IPS-20b (cell line): ENCODE data around the gene ZNF587.
"Not testable (repeated sequence)": the region's sequence is repeated elsewhere in the genome, so short reads cannot be mapped to it uniquely, and the experiment has no call there.

Experiments used
- H3K27ac ChIP-seq: one replicate; pipeline ENCODE4 v1.5.1; 2013; ENCODE audit warnings: low read length
- H3K27me3 ChIP-seq: 2 replicates; pipeline ENCODE4 v1.6.1; 2013; ENCODE audit warnings: mild to moderate bottlenecking, low read length, inconsistent platforms; ENCODE audit not compliant: insufficient read depth
- H3K36me3 ChIP-seq: 2 replicates; pipeline ENCODE4 v1.6.1; 2013; ENCODE audit warnings: low read depth, mild to moderate bottlenecking, inconsistent platforms, low read length, moderate library complexity; ENCODE audit not compliant: insufficient read depth
- H3K4me1 ChIP-seq: 2 replicates; pipeline ENCODE4 v1.6.1; 2013; ENCODE audit warnings: mild to moderate bottlenecking, control low read depth, inconsistent platforms, low read length, moderate library complexity; ENCODE audit not compliant: insufficient read depth
- H3K4me3 ChIP-seq: 2 replicates; pipeline ENCODE4 v1.5.1; 2013; ENCODE audit warnings: mild to moderate bottlenecking, low read length, inconsistent platforms
- H3K9ac ChIP-seq: 2 replicates; pipeline ENCODE4 v1.6.1; 2013; ENCODE audit warnings: low read depth, mild to moderate bottlenecking, inconsistent platforms, low read length, moderate library complexity
- H3K9me3 ChIP-seq: 2 replicates; pipeline ENCODE4 v1.6.1; 2013; ENCODE audit warnings: mild to moderate bottlenecking, low read depth, low read length, inconsistent platforms; ENCODE audit not compliant: insufficient read depth

ZNF587 gene

GRCh38 chr19:57849666-57850473 lies at the start of gene ZNF587:
ZNF587 (plus strand) TSS chr19:57849859; CDS start chr19:57850039, 180 bp downstream.
- Histone ChIP-seq H3K9ac (peak within 1 kb of the TSS; percentile 92), H3K27ac (peak within 1 kb of the TSS; percentile 86)

GRCh38 chr19:57800696-57801095 lies 49.0 kb upstream of the ZNF587 start:
- H3K4me3 ChIP-seq = peak overlapping the region; percentile 28; the same call in 1 of the 2 replicates
- H3K9ac ChIP-seq = peak overlapping the region; percentile 29; the same call in 1 of the 2 replicates
- H3K27me3 ChIP-seq = no peaks in the 10 kb centered on the region
- H3K27ac ChIP-seq = no peak overlapping the region
- H3K36me3 ChIP-seq = peaks cover 3% of the 10 kb centered on the region
- peaks cover 39% of the 10 kb centered on the region for H3K4me1 ChIP-seq
- H3K9me3 ChIP-seq = no peaks in the 10 kb centered on the region

More at GRCh38 chr19:57849666-57850473, at the start of gene ZNF587:
- not testable (repeated sequence) for H3K9me3 ChIP-seq, H3K4me1 ChIP-seq, H3K27me3 ChIP-seq
- peaks cover 42% of the 10 kb centered on the region for H3K36me3 ChIP-seq
- peak within 1 kb of the TSS; percentile 90 for H3K4me3 ChIP-seq

GRCh38 chr19:57802269-57802668 lies 47.4 kb upstream of the ZNF587 start:
- Histone ChIP-seq H3K36me3 (no peaks in the 10 kb centered on the region; the same call in 1 of the 2 replicates), H3K4me1 (peaks cover 41% of the 10 kb centered on the region), H3K9ac (0 out of 2 replicates have a peak overlapping the region, but pooled peaks have one; percentile 11), H3K4me3 (0 out of 2 replicates have a peak overlapping the region, but pooled peaks have one; percentile 18), H3K27ac (no peak overlapping the region), H3K27me3 (no peaks in the 10 kb centered on the region), H3K9me3 (no peaks in the 10 kb centered on the region)

- Histone ChIP-seq H3K4me1 (peaks cover 41% of the 10 kb centered on the region), H3K27me3 (no peaks in the 10 kb centered on the region), H3K27ac (peak overlapping the region; percentile 80), H3K36me3 (peaks cover 9% of the 10 kb centered on the region), H3K4me3 (peak overlapping the region; percentile 75), H3K9ac (peak overlapping the region; percentile 91), H3K9me3 (no peaks in the 10 kb centered on the region)
Measured at GRCh38 chr19:57803265-57803593, 46.4 kb upstream of the ZNF587 start.

GRCh38 chr19:57803594-57804325 lies 45.9 kb upstream of the ZNF587 start:
- H3K4me1 ChIP-seq = peaks cover 41% of the 10 kb centered on the region
- H3K4me3 ChIP-seq = peak overlapping the region; percentile 75
- H3K27ac ChIP-seq = peak overlapping the region; percentile 80
- H3K9me3 ChIP-seq = no peaks in the 10 kb centered on the region
- H3K27me3 ChIP-seq = no peaks in the 10 kb centered on the region
- peaks cover 14% of the 10 kb centered on the region for H3K36me3 ChIP-seq
- peak overlapping the region; percentile 91 for H3K9ac ChIP-seq

GRCh38 chr19:57807541-57807940 lies 42.1 kb upstream of the ZNF587 start:
- H3K27me3 ChIP-seq = no peaks in the 10 kb centered on the region
- peaks cover 10% of the 10 kb centered on the region; the same call in 1 of the 2 replicates for H3K4me1 ChIP-seq
- no peaks in the 10 kb centered on the region for H3K9me3 ChIP-seq
- H3K27ac ChIP-seq = no peak overlapping the region
- no peak overlapping the region for H3K4me3 ChIP-seq
- H3K36me3 ChIP-seq = peaks cover 41% of the 10 kb centered on the region
- H3K9ac ChIP-seq = no peak overlapping the region

GRCh38 chr19:57810410-57811295 lies 39.0 kb upstream of the ZNF587 start:
- not testable (repeated sequence) for H3K27me3 ChIP-seq, H3K9ac ChIP-seq, H3K4me1 ChIP-seq, H3K9me3 ChIP-seq, H3K4me3 ChIP-seq, H3K27ac ChIP-seq
- peaks cover 51% of the 10 kb centered on the region for H3K36me3 ChIP-seq

GRCh38 chr19:57812226-57812625 lies 37.4 kb upstream of the ZNF587 start:
- H3K27me3 ChIP-seq = no peaks in the 10 kb centered on the region
- H3K36me3 ChIP-seq = peaks cover 51% of the 10 kb centered on the region
- H3K27ac ChIP-seq = no peak overlapping the region
- H3K4me3 ChIP-seq = no peak overlapping the region
- H3K9me3 ChIP-seq = no peaks in the 10 kb centered on the region
- no peak overlapping the region for H3K9ac ChIP-seq
- no peaks in the 10 kb centered on the region; the same call in 1 of the 2 replicates for H3K4me1 ChIP-seq

- peaks cover 42% of the 10 kb centered on the region for H3K36me3 ChIP-seq
- not testable (repeated sequence) for H3K27me3 ChIP-seq, H3K9me3 ChIP-seq, H3K4me1 ChIP-seq, H3K9ac ChIP-seq, H3K27ac ChIP-seq
- peak overlapping the region; percentile 99; the same call in 1 of the 2 replicates for H3K4me3 ChIP-seq
Measured at GRCh38 chr19:57812975-57813820, 36.5 kb upstream of the ZNF587 start.

- H3K4me1 ChIP-seq = peaks cover 6% of the 10 kb centered on the region; the same call in 1 of the 2 replicates
- H3K36me3 ChIP-seq = peaks cover 35% of the 10 kb centered on the region
- H3K4me3 ChIP-seq = peak overlapping the region; percentile 99
- H3K27ac ChIP-seq = peak overlapping the region; percentile 80
- peak overlapping the region; percentile 95 for H3K9ac ChIP-seq
- H3K27me3 ChIP-seq = no peaks in the 10 kb centered on the region
- H3K9me3 ChIP-seq = no peaks in the 10 kb centered on the region
Measured at GRCh38 chr19:57813919-57814504, 35.6 kb upstream of the ZNF587 start.
